Gastrocnemius medialis (tissue), 4 donors: ENCODE data around the gene OTC.
A peak's percentile ranks its signal among the peaks of the same experiment; 100 is the strongest.

Experiments
- CTCF ChIP-seq, 5 experiments: fragments of 450-650 bp in 3 of 5; fragments of 200-600 bp in 2 of 5; sonication (generic) in 2 of 5; IDR thresholded peaks in 4 of 5; conservative IDR thresholded peaks in 1 of 5; 1 replicate in 4 of 5; 2 replicates in 1 of 5; pipeline ENCODE4 v1.5.1; 2016 to 2019; ENCODE audit warnings: antibody characterized with exemption in 5 of 5, mild to moderate bottlenecking in 3 of 5, moderate library complexity in 3 of 5
- POLR2A ChIP-seq, 2 donors: fragments of 450-650 bp; IDR thresholded peaks; one replicate each; pipeline ENCODE4 v1.6.1; 2017; ENCODE audit warnings: antibody characterized with exemption in 2 of 2, mild to moderate bottlenecking in 2 of 2, moderate library complexity in 2 of 2

GRCh38 chrX:38327007-38327774, 25.2 kb upstream of the OTC start, which contains the start of gene RPGR:
- TF ChIP-seq CTCF (IDR thresholded peaks at IDR 0.05 in 4 of 5, conservative IDR thresholded peaks at IDR 0.05 in 1 of 5): peak; percentile 52 to 88 (median 84)
- TF ChIP-seq POLR2A (IDR thresholded peaks at IDR 0.05): peak; percentile 60 to 66
